Measurements from ENCODE around the gene COQ7.

Gene COQ7

DNA sequence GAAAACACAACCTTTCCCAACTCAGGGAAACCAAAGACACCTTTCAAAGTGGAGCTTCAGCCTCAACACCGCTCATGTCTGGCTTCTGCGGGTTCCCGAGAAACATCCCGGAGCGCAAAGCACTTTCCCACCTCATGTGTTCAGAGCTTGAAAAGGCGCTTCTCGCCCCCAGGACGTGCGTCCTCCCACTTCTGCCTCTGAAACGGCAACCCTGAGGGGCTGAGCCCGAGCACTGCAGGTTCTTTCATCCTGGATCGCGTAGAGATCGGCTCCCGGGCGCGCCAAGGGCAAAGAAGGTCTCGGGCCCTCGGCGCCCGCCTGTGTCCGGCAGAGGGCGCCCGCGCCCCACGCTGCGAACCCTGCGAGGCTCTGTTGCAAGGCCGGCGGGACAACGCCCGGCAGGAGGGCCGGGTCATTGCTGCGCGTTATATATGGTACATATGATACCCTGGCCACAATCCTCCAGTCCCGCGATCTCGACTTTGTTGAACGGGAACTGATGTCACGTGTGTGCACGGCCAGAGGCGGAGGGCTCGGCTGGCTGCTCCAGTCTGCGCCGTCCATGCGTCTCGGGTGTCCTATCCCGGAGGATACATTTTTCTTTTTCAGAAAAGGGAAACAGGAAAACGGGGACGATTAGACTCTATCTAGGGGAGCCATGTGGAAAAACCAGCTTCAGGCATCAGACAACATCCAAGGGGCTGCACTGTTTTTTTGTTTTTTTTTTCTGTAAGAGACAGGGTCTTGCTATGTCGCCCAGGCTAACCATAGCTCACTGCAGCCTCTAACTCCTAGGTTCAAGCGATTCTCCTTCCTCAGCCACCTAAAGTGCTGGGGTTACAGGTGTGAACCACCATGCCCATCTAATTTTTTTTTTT lies 19.1 kb downstream of the COQ7 start:
- peak; percentile 91 for DNase-seq

DNA sequence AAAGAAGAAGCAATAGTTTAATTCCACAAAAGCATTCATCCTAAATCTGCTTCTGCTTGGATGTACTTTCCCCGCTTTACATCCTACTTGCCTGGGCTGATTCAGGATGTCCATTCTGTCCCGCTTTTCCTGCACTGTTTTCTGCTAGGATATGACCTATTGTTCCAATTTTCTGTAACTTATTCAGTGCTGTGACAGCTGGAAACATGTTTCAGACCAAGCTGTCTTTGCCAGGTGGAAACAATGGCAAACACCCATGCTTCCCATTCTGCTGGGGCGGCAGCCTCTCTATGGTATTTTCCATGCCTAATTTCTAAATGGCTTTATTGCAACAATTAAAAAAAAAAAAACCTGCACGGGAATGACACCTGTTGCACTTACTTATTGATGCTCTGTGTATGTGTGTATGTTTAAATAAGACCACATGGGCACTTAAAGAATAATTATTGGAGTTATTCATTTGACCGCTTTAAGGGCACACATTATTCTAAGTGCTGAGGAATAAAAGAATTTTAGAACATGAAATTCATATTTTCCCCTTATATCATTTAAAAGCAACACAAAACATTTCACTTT lies 21.0 kb downstream of the COQ7 start:
- DNase-seq = no peak

DNA sequence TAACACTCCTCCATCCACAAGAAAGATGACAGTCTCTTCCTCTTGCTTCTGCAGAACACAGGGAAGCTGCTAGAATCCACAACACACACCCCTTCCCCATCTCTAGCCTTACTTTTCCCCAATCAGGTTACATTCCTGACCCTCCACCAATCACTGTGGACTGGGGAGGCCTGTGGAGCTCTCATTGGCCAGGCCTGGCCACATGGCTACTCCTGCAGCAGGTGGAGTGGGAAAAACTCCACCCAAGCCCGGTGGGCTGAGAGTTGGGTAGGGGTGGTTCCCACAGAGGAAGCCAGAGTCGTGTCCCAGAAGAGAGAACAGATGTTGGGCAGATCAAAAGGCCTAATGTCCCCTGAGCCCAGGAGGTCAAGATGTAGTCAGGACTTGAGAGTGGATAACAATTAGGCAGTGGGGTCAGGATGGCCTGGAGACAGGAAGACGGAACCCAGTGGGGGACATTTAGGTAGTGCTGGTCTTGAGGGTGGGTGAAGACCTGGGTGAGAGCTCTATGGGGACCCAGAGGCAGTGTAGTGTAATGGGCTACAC lies 22.1 kb downstream of the COQ7 start:
- no peak for DNase-seq

DNA sequence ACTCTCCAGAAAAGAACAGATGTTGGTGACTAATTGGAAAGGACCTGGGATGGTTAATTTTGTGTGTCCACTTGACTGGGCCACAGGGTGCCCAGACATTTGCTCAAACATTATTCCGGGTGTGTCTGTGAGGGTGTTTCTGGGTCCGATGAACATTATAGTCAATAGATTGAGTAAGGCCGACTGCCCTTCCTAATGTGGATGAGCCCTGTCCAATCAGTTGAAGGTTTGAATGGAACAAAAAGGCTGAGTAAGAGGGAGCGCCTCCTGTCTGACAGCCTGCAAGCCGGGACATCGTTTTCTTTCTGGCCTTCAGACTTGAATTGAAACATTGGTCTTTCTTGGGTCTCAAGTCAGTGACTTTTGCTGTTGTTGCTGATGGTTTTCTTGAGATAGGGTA lies 23.5 kb downstream of the COQ7 start:
- DNase-seq = no peak

DNA sequence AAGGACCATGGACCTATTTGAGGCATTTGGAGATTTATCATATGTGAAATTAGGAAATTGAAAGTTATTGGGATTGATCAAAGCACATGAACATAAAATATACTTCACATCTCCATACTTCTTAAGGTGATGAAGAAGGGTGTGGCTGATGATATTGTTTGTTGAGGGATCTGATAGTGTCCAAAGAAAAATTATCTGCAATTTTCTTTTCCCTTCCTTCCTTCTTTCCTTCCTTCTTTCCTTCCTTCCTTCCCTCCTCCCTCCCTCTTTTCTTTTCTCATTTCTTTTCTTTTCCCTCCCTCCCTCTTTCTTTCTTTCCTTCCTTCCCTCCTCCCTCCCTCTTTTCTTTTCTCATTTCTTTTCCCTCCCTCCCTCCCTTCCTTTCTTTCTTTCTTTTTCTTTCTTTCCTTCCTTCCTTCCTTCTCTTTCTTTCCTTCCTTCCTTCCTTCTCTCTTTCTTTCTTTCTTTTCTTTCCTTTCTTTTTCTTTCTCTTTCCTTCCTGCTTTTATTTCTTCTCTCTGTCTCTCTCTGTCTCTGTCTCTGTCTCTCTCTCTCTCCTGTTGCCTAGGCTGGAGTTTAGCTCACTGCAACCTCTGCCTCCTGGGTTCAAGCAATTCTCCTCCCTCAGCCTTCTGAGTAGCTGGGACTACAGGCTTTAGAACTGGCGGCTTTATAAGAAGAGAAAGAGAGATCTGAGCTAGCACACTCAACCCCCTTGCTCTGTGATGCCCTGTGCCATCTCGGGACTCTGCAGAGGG lies 25.4 kb downstream of the COQ7 start:
- no peak for DNase-seq

DNA sequence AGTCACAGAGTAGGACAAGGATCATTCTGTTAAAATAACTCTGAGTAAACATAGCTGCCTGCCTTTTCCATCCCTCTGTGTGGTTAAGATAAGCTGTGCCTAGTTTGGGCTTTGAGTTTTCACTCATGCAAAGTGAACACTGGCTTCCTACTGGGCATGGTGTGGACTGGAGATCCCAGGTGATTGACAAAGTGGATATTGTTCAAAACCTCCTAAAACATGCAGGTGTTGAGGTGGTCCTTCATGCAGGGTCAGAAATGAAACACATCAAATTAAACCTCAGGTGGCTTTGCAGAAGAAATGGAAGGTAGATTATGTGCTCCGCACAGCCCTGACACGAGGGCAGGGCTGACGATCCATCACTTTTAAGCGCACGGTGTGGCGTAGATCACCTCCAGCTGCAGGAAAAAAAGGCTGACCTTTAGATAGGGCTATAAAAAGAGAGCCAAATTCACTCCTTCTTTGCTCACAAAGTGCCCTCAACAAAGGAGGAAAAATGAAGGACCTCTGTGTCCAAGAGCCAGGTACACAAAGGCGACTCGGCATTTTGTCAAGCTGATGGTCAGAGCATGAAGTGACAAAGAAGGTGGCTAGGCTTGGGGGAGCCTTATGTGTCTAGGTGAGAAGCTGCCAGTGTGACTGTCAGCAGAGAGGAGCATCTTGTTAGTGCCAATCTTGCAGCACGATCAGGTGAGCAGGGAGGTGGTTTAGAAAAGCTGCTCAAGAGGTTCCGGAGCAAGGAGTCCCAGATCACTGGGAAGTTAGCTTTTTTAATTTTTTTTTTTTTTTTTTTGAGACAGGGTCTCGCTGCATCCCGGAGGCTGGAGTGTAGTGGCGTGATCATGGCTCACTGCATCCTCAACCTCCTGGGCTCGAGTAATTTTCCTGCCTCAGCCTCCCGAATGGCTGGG lies 26.5 kb downstream of the COQ7 start:
- no peak for DNase-seq

DNA sequence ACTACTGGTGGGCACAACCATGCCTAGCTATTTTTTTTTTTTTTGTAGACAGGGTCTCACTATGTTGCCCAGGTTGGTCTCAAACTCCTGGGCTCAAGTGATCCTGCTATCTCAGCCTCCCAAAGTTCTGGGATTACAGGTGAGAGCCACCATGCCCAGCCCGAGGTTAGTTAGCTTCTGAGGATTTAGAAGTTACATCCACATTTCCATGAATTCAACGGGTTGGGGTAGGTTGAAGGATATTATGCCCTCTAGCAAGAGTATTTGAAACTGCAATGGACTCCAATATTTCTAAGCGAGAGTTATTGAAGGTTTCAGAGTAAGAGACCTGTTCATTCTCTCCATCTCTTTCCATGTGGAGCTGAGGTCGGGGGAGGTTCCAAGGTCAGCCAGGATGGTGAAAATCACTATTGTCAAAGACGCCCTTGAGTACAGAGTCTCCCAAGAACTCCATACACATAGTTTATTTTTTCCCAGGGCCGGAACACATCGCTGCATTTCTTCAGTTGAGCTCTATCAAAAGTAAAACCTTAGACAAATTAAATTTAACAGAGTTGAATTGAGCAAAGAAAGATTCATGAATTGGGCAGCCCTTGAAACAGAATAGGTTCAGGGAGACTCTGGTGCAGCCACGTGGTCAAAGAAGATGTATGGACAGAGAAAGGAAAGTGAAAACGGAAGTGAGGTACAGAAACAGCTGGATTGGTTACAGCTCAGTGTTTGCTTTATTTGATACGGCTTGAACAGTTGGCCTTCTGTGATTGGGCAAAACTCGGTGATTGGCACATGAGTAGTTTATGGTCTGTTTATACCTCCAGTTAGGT lies 27.3 kb downstream of the COQ7 start:
- no peak for DNase-seq

DNA sequence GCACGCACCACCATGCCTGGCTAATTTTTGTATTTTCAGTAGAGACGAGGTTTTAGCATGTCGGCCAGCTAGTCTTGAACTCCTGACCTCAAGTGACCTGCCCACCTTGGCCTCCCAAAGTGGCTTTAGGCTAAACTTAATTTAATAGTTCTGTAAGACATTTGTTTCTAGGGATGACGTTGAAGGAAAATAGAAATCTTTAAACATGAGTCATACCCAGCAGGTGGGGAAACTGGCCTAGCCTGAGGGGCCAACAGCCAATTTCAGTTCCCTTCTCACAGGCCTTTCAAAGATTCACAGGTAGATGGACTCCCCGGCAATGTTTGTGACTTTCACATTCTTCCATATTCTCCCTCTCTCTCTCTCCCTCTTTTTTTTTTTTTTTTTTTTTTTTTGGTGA lies 28.2 kb downstream of the COQ7 start:
- DNase-seq = peak; percentile 79

DNA sequence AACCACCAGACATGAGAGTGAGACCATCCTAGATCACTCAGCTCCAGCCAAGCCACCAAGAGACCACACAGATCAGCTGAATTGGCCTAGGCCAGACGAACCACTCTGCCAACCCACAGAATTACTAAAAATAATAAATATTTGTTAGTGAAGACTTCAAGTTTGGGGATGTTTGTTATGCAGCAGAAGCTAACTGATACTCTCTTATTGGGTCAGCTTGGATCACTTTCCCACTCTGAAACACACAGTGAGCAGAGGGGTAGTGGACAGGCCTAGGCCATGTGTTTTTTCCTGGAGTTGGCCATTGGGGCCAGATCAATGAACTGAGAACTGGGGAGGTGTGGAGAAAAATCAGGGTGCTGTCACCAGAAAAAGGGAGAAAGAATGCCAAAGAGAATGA lies 30.8 kb downstream of the COQ7 start:
- DNase-seq = no peak

DNA sequence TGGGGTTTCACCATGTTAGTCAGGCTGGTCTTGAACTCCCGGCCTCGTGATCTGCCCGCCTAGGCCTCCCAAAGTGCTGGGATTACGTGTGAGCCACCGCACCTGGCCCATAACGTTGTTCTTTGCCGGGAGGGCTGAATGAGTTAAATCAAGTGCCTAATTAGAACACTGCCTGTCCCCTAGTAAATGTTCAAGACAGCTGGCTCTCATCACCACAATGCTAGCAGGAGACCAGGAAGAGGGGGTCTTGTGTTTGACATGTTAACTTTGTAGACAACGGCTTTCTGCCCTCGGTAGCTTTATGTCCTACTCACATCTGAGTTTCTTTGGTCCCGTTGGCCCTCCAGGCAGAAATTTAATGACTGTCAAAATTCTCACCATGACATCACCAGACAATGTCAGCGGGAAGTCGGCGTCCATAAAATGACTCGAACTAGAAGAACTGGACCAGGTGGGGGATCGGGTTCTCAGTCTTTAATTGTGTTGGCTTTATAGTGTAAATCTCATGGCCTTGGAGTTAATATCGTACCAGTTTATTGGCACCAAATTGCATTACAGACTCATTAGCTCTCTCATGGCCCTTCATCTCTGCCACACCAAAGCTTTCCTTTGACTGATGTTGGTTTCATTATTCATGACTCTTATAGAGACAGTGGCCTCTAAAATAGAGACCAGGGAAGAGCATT lies 34.9 kb downstream of the COQ7 start:
- no peak for DNase-seq

DNA sequence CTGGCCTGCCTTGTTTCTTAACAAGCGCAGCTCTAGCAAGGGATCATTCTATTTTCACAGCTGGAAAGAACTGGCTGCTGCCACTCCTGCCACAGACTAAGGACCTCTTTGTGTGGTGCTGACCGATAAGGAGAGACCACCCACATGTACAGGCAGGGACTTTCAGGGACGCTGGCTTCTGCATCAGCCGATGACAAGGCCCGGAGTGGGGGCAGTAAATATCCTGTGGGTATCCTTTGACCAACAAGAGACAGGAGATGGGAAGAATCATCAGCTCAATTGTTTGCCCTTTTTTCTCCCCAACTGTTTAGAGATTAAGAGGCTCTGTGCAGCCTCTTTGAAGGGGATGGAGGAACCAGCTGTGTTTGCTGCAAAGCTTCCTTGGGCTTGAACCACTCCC lies 37.2 kb downstream of the COQ7 start:
- no peak for DNase-seq

DNA sequence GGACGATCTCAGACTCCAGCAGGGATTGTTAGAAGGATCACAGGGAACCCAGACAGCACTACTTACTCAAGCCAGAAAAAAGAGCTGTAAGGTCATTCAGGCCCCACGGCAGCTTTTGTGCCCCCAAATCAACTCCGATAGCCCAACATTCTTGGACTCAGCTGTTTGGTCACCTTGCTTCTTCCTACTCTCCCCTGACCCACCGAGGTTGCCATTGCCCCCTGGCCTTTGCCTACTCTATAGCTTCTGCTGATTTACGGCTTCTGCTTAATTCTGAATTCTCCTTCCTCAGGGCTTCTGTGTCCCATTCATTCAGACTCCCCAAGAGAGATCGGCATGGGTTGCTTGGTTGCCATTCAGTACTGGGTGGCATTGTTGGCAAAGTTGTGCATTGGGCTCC lies 37.7 kb downstream of the COQ7 start:
- DNase-seq = no peak

DNA sequence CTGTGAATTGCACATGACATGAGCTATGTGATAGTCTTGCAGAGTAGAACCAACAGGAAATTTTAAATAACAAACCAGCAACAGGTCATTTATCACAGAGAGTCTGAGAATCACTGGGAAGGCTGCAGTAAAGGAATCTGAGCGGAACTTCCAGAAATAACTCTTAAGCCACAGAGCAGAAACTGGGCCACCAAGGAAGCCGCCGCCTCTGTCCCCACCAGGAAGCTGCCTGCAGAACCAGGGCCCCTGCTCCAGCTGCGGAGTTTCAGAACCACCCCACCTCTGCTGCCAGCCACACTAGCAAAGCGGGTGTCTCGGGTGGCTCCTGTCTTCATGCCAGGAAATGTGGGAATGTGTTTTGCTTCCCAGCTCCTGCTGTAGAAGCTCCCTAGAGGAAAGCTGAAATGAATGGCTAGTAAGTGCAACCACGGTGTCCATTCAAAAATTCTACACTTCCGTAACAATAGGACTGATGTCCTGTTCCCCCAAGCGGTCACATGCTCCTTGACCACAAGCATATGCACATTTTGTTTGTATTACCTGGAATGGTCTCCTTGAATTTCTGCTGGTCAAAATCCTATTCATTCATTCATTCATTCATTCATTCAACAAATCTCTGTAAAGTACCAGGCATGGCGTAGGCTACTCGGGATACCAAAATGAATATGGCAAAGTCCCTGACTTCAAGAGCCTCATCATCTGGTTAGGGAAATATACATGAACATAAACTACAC lies 38.6 kb downstream of the COQ7 start:
- no peak for DNase-seq

DNA sequence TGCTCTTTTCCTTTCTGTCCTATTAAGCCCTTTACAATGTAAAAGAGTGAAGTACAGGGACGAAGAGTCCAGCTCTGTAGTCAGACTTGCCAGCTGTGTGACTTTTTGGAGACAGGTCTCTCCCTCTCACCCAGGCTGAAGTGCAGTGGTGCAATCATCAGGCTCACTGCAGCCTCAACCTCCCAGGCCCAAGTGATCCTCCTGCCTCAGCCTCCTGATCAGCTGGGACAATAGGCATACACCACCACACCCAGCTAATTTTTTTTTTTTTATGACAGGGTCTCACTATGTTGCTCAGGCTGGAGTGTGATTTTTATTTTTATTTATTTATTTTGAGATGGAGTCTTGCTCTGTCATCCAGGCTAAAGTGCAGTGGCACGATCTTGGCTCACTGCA lies 39.2 kb downstream of the COQ7 start:
- no peak for DNase-seq

DNA sequence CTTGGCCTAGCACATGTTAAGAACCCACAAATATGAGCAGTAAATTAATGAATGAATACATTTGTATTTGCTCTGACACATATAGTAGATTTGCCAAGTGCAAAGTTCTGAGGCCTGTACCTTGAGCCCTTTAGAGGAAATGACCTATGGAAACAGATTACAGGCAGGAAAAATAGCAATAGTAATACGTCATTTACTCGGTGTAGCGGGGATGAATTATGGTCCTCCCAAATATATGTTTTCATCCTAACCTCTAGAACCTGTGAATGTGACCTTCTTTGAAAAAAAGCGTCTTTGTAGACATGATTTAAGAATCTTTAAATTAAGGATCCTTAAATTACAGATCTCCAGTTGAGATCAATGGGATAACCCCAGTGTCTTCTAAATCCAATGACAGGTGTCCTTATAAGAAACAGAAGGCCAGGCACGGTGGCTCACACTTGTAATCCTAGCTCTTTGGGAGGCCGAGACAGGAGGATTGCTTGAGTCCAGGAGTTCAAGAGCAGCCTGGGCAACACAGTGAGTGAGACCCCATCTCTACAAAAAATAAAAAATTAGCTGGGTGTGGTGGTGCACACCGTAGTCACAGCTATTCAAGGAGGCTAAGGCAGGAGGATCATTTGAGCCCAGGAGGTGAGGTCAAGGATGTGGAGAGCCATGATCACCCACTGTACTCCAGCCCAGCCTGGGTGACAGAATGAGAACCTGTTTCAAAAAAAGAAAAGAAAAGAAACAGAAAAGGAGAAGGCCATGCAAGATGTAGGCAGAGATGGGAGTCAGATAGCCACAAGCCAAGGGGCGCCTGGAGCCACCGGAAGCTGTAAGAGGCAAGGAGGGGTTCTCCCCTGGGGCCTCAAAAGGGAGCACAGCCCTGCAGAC lies 41.2 kb downstream of the COQ7 start:
- DNase-seq = no peak

DNA sequence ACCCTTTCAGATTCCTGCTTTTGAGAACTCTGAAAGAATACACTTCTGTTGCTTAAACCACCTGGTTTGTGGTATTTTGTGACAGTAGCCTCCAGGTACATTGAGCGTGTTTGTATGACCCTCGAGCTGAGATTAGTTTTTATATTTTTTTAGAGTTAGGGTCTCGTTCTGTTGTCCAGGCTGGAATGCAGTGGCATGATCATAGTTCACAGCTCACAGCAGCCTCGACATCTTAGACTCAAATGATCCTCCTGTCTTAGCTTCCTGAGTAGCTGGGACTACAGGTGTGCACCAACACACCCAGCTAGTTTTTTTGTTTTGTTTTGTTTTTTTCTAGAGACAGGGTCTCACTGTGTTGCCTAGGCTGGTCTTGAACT lies 41.9 kb downstream of the COQ7 start:
- DNase-seq = no peak

DNA sequence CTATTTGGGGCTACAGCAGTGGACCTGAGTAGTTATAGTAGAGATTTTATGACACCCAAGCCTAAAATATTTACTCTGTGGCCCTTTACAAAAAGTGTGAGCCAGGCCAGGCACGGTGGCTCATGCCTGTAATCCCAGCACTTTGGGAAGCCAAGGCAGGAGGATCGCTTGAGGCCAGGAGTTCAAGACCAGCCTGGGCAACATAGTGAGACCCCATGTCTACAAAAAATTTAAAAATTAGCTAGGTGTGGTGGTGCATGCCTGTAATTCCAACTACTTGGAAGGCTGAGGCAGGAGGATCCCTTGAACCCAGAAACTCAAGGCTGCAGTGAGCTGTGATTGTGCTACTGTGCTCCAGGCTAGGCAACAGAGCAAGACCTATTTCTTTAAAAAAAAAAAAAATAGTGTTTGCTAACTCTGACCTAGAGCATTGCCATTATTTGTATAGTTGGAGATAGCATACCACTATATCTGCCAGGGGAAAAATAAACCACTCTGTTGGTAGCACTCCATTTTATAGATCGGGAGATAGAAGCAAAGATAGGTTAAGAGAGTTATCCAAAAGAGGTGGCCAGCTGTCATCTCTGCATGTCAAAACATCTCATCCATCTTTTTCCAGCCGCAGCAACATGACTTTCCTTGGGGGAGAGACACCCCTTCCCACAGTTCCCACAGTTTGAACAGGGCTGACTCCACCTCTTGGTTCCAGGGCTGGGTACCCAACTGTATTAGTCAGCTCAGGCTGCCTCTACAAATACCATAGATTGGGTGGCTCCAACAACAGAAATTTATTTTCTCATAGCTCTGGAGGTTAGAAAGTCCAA lies 43.3 kb downstream of the COQ7 start:
- DNase-seq = no peak

DNA sequence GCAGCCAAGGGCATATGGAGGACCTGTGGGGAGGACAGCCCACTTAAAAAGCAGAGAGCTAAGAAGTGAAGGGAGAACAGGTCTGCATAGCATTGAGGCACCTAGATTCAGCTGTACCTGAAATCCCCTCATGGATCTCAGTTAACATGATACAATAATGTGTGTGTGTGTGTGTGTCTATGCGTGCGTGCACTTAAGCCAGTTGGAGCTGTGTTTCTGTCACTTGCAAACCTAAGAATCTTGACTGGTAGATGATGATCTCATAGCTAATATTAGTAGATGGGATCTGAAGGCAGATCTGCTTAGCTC lies 44.6 kb downstream of the COQ7 start:
- DNase-seq = no peak

Measured in islet precursor cell (in vitro differentiated cells).